Activated CD4-positive, alpha-beta T cell treated with anti-CD3 and anti-CD28 coated beads for 36 hours (primary cell): ENCODE results near the gene LMO1. TPM values are rescaled to one million over a fixed set of nuclear protein-coding genes. Genes with fewer than 3 reads are reported as not detected.

Source experiments
- ATAC-seq: fragments of 200-7000 bp; cut with Tn5 transposase; one replicate; pipeline ENCODE4 v1.10.0; 2021; ENCODE audit warnings: mild to moderate bottlenecking, moderate library complexity
- CTCF ChIA-PET: fragments of 350-600 bp; sonication (Branson Sonifier 250); formaldehyde crosslinking; loops from one replicate; lab custom pipeline; 2021; ENCODE audit warnings: antibody characterized with exemption; lab: Charles Lee
- POLR2A ChIA-PET: fragments of 350-600 bp; sonication (Branson Sonifier 250); formaldehyde crosslinking; loops from one replicate; lab custom pipeline; 2021; ENCODE audit warnings: antibody characterized with exemption, inconsistent platforms; lab: Charles Lee
- DNase-seq: peaks from one replicate; pipeline ENCODE4 v3.0.0-alpha.2; 2020
- H3K27ac Mint-ChIP-seq: one replicate; pipeline ENCODE4 v1.8.0; 2021; ENCODE audit warnings: mixed read lengths
- H3K27me3 Mint-ChIP-seq: one replicate; pipeline ENCODE4 v1.8.0; 2021; ENCODE audit warnings: mixed read lengths
- H3K36me3 Mint-ChIP-seq: one replicate; pipeline ENCODE4 v1.8.0; 2021; ENCODE audit warnings: low read depth, mixed read lengths
- H3K4me1 Mint-ChIP-seq: one replicate; pipeline ENCODE4 v1.8.0; 2021; ENCODE audit warnings: mixed read lengths
- H3K4me3 Mint-ChIP-seq: one replicate; pipeline ENCODE4 v1.8.0; 2021; ENCODE audit warnings: mild to moderate bottlenecking, moderate library complexity, mixed read lengths
- H3K9me3 Mint-ChIP-seq: one replicate; pipeline ENCODE4 v1.8.0; 2021; ENCODE audit warnings: low read depth, mixed read lengths
- intact Hi-C, 2 experiments: fragments of 100-400 bp; cut with DNase I in 1 of 2; cut with micrococcal nuclease in 1 of 2; formaldehyde crosslinking; loops; one replicate each; pipeline versions ENCODE4 v1.14.2 to v1.15.1; 2022 to 2024; cut with DNase I, micrococcal nuclease
- total RNA-seq, 2 experiments: library from RNA; stranded (reverse); gene quantifications; one replicate each; pipeline ENCODE4 v1.2.3, GENCODE V29; 2021

LMO1 gene
- total RNA-seq, 2 experiments from 2014 or later: not detected

GRCh38 chr11:8296872-8297271, 33.2 kb upstream of the LMO1 start:
- DNase-seq (no peak), ATAC-seq (no peak)
- Mint-ChIP-seq H3K27me3 (peaks cover 9% of the 10 kb centered on the region), H3K27ac (no peak overlapping the region), H3K4me3 (no peak overlapping the region), H3K9me3 (no peaks in the 10 kb centered on the region), H3K4me1 (no peaks in the 10 kb centered on the region), H3K36me3 (no peaks in the 10 kb centered on the region)
- ChIA-PET CTCF (interaction anchor here (0.9 to 1.1 kb wide), 2 partner anchors 19 to 41 kb away, joined by 3 read pairs; no protein-coding TSS in a partner anchor), POLR2A (no interaction called here)
- intact Hi-C loops: no loop called here

- ATAC-seq (no peak), DNase-seq (no peak)
- Mint-ChIP-seq H3K27ac (no peak overlapping the region), H3K9me3 (no peaks in the 10 kb centered on the region), H3K36me3 (no peaks in the 10 kb centered on the region), H3K27me3 (peaks cover 5% of the 10 kb centered on the region), H3K4me1 (no peaks in the 10 kb centered on the region), H3K4me3 (no peak overlapping the region)
- CTCF ChIA-PET: interaction anchor here (0.6 to 1.1 kb wide), 4 partner anchors 9 to 130 kb away, joined by 3 read pairs; no protein-coding TSS in a partner anchor
- POLR2A ChIA-PET: no interaction called here
- intact Hi-C loops: no loop called here
These were observed 32.5 kb upstream of the LMO1 start for GRCh38 chr11:8296038-8296649.

- ATAC-seq (no peak), DNase-seq (no peak)
- Mint-ChIP-seq H3K27ac (no peak overlapping the region), H3K9me3 (no peaks in the 10 kb centered on the region), H3K4me3 (no peak overlapping the region), H3K36me3 (no peaks in the 10 kb centered on the region), H3K27me3 (peaks cover 4% of the 10 kb centered on the region), H3K4me1 (no peaks in the 10 kb centered on the region)
- intact Hi-C loops: no loop called here
- ChIA-PET POLR2A (no interaction called here), CTCF (no interaction called here)
These were observed 30.7 kb upstream of the LMO1 start for GRCh38 chr11:8294251-8294935.

- Mint-ChIP-seq H3K4me3 (no peak overlapping the region), H3K36me3 (no peaks in the 10 kb centered on the region), H3K4me1 (no peaks in the 10 kb centered on the region), H3K27me3 (no peaks in the 10 kb centered on the region), H3K9me3 (no peaks in the 10 kb centered on the region), H3K27ac (no peak overlapping the region)
- intact Hi-C loops: no loop called here
- DNase-seq: no peak
- ChIA-PET CTCF (no interaction called here), POLR2A (no interaction called here)
- no peak for ATAC-seq
These were observed 29.5 kb upstream of the LMO1 start for GRCh38 chr11:8293171-8293570.

- Mint-ChIP-seq H3K36me3 (no peaks in the 10 kb centered on the region), H3K4me1 (no peaks in the 10 kb centered on the region), H3K27me3 (no peaks in the 10 kb centered on the region), H3K4me3 (no peak overlapping the region), H3K27ac (no peak overlapping the region), H3K9me3 (no peaks in the 10 kb centered on the region)
- DNase-seq (no peak), ATAC-seq (no peak)
- intact Hi-C loops: no loop called here
- ChIA-PET CTCF (no interaction called here), POLR2A (no interaction called here)
These were observed 28.7 kb upstream of the LMO1 start for GRCh38 chr11:8292351-8292750.

- H3K4me3 Mint-ChIP-seq: no peak overlapping the region
- no peaks in the 10 kb centered on the region for H3K36me3 Mint-ChIP-seq
- H3K4me1 Mint-ChIP-seq: no peaks in the 10 kb centered on the region
- no peak for DNase-seq
- H3K27ac Mint-ChIP-seq: no peak overlapping the region
- ChIA-PET CTCF (interaction anchor here (0.6 kb wide), 1 partner anchor 26 kb away, joined by 3 read pairs; no protein-coding TSS in a partner anchor), POLR2A (no interaction called here)
- no peaks in the 10 kb centered on the region for H3K9me3 Mint-ChIP-seq
- no peak for ATAC-seq
- intact Hi-C loops: no loop called here
- H3K27me3 Mint-ChIP-seq: no peaks in the 10 kb centered on the region
These were observed 28.0 kb upstream of the LMO1 start for GRCh38 chr11:8291421-8292350.

- CTCF ChIA-PET: interaction anchor here (0.6 kb wide), 2 partner anchors 20 to 40 kb away, joined by 3 read pairs; no protein-coding TSS in a partner anchor
- POLR2A ChIA-PET: no interaction called here
- intact Hi-C loops: no loop called here
- peaks cover 2% of the 10 kb centered on the region for H3K27me3 Mint-ChIP-seq
- no peak overlapping the region for H3K27ac Mint-ChIP-seq
- no peak for ATAC-seq
- no peak for DNase-seq
- no peaks in the 10 kb centered on the region for H3K9me3 Mint-ChIP-seq
- no peaks in the 10 kb centered on the region for H3K4me1 Mint-ChIP-seq
- H3K4me3 Mint-ChIP-seq: no peak overlapping the region
- no peaks in the 10 kb centered on the region for H3K36me3 Mint-ChIP-seq
These were observed 26.6 kb upstream of the LMO1 start for GRCh38 chr11:8290081-8290810.

GRCh38 chr11:8289492-8289918, 25.8 kb upstream of the LMO1 start:
- Mint-ChIP-seq H3K4me1 (no peaks in the 10 kb centered on the region), H3K4me3 (no peak overlapping the region), H3K27ac (no peak overlapping the region), H3K9me3 (no peaks in the 10 kb centered on the region), H3K36me3 (no peaks in the 10 kb centered on the region), H3K27me3 (peaks cover 5% of the 10 kb centered on the region)
- DNase-seq (no peak), ATAC-seq (no peak)
- POLR2A ChIA-PET: no interaction called here
- CTCF ChIA-PET: no interaction called here
- intact Hi-C loops: no loop called here

GRCh38 chr11:8288824-8289491, 25.3 kb upstream of the LMO1 start:
- DNase-seq (no peak), ATAC-seq (no peak)
- Mint-ChIP-seq H3K27ac (no peak overlapping the region), H3K27me3 (peaks cover 5% of the 10 kb centered on the region), H3K4me1 (no peaks in the 10 kb centered on the region), H3K36me3 (no peaks in the 10 kb centered on the region), H3K9me3 (no peaks in the 10 kb centered on the region), H3K4me3 (no peak overlapping the region)
- POLR2A ChIA-PET: no interaction called here
- intact Hi-C loops: no loop called here
- CTCF ChIA-PET: no interaction called here

- CTCF ChIA-PET: interaction anchor here (1.0 to 1.2 kb wide), 2 partner anchors 24 to 67 kb away, joined by 5 to 7 read pairs; no protein-coding TSS in a partner anchor
- intact Hi-C loops: no loop called here
- no peak overlapping the region for H3K27ac Mint-ChIP-seq
These were observed 24.6 kb upstream of the LMO1 start for GRCh38 chr11:8288166-8288772.

More at GRCh38 chr11:8288166-8288772, 24.6 kb upstream of the LMO1 start:
- no peak for DNase-seq
- Mint-ChIP-seq H3K4me3 (no peak overlapping the region), H3K4me1 (no peaks in the 10 kb centered on the region), H3K36me3 (no peaks in the 10 kb centered on the region), H3K27me3 (peaks cover 5% of the 10 kb centered on the region), H3K9me3 (no peaks in the 10 kb centered on the region)
- POLR2A ChIA-PET: no interaction called here
- ATAC-seq: no peak
